GM23248 (cell line): Measurements from ENCODE around the gene HASPIN. TPM values are rescaled to one million over a fixed set of nuclear protein-coding genes. Genes with fewer than 3 reads are reported as not detected.
"Not testable (repeated sequence)": the region's sequence is repeated elsewhere in the genome, so short reads cannot be mapped to it uniquely, and the experiment has no call there.

ENCODE experiments used
- DNase-seq: peaks from one replicate; pipeline ENCODE4 v3.0.0-alpha.2; 2015
- H2AFZ ChIP-seq: fragments of 200-600 bp; sonication (generic); 2 replicates; pipeline ENCODE4 v1.6.1; 2016; ENCODE audit warnings: antibody characterized with exemption
- H3F3A ChIP-seq: fragments of 200-600 bp; sonication (generic); 2 replicates; pipeline ENCODE4 v1.6.1; 2016; ENCODE audit warnings: mild to moderate bottlenecking, antibody characterized with exemption, mixed run types; ENCODE audit not compliant: insufficient read depth
- H3K27ac ChIP-seq: fragments of 200-600 bp; sonication (generic); 2 replicates; pipeline ENCODE4 v1.5.1; 2016; ENCODE audit warnings: mild to moderate bottlenecking
- H3K27me3 ChIP-seq: fragments of 200-600 bp; sonication (generic); replicated peaks from 2 replicates; pipeline ENCODE4 v1.6.1; 2016; ENCODE audit warnings: mild to moderate bottlenecking; ENCODE audit not compliant: insufficient read depth
- H3K36me3 ChIP-seq: fragments of 200-600 bp; sonication (generic); 2 replicates; pipeline ENCODE4 v1.6.1; 2016; ENCODE audit warnings: low read depth, mild to moderate bottlenecking
- H3K4me1 ChIP-seq: fragments of 200-600 bp; sonication (generic); 2 replicates; pipeline ENCODE4 v1.6.1; 2016; ENCODE audit warnings: mild to moderate bottlenecking; ENCODE audit not compliant: insufficient read depth
- H3K4me2 ChIP-seq: fragments of 200-600 bp; sonication (generic); one replicate; pipeline ENCODE4 v1.6.1; 2016; ENCODE audit warnings: mild to moderate bottlenecking; ENCODE audit not compliant: unreplicated experiment
- H3K4me3 ChIP-seq: fragments of 200-600 bp; sonication (generic); 2 replicates; pipeline ENCODE4 v1.5.1; 2016; ENCODE audit warnings: mild to moderate bottlenecking
- H3K79me2 ChIP-seq: fragments of 200-600 bp; sonication (generic); 2 replicates; pipeline ENCODE4 v1.6.1; 2016; ENCODE audit warnings: mild to moderate bottlenecking; ENCODE audit not compliant: insufficient read depth
- H3K9ac ChIP-seq: fragments of 200-600 bp; sonication (generic); 2 replicates; pipeline ENCODE4 v1.6.1; 2016; ENCODE audit warnings: mild to moderate bottlenecking
- H3K9me2 ChIP-seq: fragments of 200-600 bp; sonication (generic); 2 replicates; pipeline ENCODE4 v1.6.1; 2016; ENCODE audit warnings: mixed run types, mild to moderate bottlenecking, moderate library complexity; ENCODE audit not compliant: insufficient read depth
- H3K9me3 ChIP-seq: fragments of 200-600 bp; sonication (generic); one replicate; pipeline ENCODE4 v1.6.1; 2017; ENCODE audit warnings: low read depth
- H4K20me1 ChIP-seq: fragments of 200-600 bp; sonication (generic); 2 replicates; pipeline ENCODE4 v1.6.0; 2016; ENCODE audit not compliant: insufficient read depth
- EZH2 ChIP-seq: fragments of 200-600 bp; sonication (generic); IDR thresholded peaks from 2 replicates; pipeline ENCODE4 v1.6.1; 2018; ENCODE audit warnings: antibody characterized with exemption, mild to moderate bottlenecking; ENCODE audit not compliant: insufficient read depth, poor library complexity, severe bottlenecking
- EZH2phosphoT487 ChIP-seq: fragments of 200-600 bp; sonication (generic); IDR thresholded peaks from 2 replicates; pipeline ENCODE4 v1.6.1; 2018; ENCODE audit warnings: antibody characterized with exemption, moderate library complexity, mild to moderate bottlenecking, low read depth; ENCODE audit not compliant: insufficient read depth
- WGBS, 2 experiments: methylation state at CpG; one replicate each; pipeline ENCODE4 v1.1.6; 2015 to 2017; ENCODE audit warnings: low lambda C conversion rate in 2 of 2, low coverage in 1 of 2; ENCODE audit errors: missing lambda C conversion rate in 2 of 2; 5-methylcytosine and 5-hydroxymethylcytosine counted together
- in situ Hi-C: fragments of 300-500 bp; cut with MboI; formaldehyde crosslinking; loops from 2 replicates; pipeline ENCODE4 v1.15.0; 2020
- polyA plus RNA-seq: library from polyadenylated mRNA; unstranded; fragments of >200 nt; fragmentation: Nextera tagmentation; extraction: Ambion mirVana; gene quantifications from 2 replicates; pipeline ENCODE4 v1.2.1, GENCODE V29; 2016
- total RNA-seq: library from RNA; depleted of rRNA; stranded (reverse); fragments of >200 nt; shearing (Covaris generic); gene quantifications from 2 replicates; pipeline ENCODE4 v1.2.3, GENCODE V29; 2014

The HASPIN gene
- total and polyA plus RNA-seq, 2 experiments from 2014 or later: 1.4 to 1.9 TPM

DNA sequence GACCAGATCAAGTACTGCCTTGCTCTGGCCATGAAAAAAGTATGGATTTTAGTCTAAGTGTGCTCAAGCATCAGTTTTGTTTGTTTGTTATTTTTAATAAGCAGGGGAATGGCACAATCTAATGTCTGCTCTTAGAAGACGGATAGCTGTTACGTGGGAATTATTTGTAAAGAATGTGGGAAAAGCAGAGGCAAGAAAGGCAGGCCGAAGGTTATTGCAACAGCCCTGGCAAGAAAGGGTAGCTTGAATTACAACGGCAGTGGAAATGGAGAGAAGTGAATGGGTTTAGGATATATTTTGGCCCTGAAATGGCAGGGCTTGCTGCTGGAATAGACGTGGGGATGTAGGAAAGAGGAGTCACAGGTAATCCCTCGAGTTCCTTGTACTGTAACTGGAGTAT is 987 bp upstream of the HASPIN start:
- Histone ChIP-seq H3K4me2 (peak overlapping the region; percentile 91), H3K79me2 (peaks cover 68% of the 10 kb centered on the region), H3K27ac (peak overlapping the region; percentile 65), H3K27me3 (no peaks in the 10 kb centered on the region), H2AFZ (peak overlapping the region; percentile 88), H3K4me3 (peak overlapping the region; percentile 91), H4K20me1 (no peaks in the 10 kb centered on the region), H3K9me3 (no peaks in the 10 kb centered on the region), H3K4me1 (peaks cover 30% of the 10 kb centered on the region), H3K9ac (peak overlapping the region; percentile 90), H3F3A (peaks cover 19% of the 10 kb centered on the region; the same call in 1 of the 2 replicates), H3K9me2 (no peaks in the 10 kb centered on the region), H3K36me3 (peaks cover 12% of the 10 kb centered on the region; the same call in 1 of the 2 replicates)
- WGBS, 2 experiments: 20 to 26% methylated on average over 6 of the region's 6 CpGs
- in situ Hi-C loops: no loop called here
- TF ChIP-seq EZH2phosphoT487: no peak
- TF ChIP-seq EZH2: no peak
- peak; percentile 41 for DNase-seq

DNA sequence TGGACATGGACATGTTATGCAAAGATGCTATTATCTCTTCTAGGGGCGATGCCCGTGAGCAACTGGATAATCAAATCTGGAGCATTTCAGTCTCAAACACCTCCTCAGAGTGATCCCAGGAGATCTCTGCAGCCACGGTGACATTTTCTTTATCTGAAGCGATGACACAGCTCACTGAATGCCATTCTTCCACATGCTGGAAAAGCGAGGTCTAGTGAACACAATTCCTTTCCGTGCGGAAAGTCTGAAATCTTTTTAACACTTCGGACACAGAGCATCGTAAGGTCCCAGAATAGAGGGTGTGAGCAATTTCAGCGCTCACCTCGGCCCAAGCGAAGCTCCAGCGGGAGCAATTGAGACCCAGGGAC is 531 bp upstream of the HASPIN start:
- H2AFZ ChIP-seq: peak overlapping the region; percentile 88
- in situ Hi-C loops: no loop called here
- TF ChIP-seq EZH2: no peak
- no peak for TF ChIP-seq EZH2phosphoT487
- H3K9ac ChIP-seq: peak overlapping the region; percentile 90
- WGBS, 2 experiments: 4 to 5% methylated on average over 13 of the region's 13 CpGs
- no peaks in the 10 kb centered on the region for H4K20me1 ChIP-seq
- no peaks in the 10 kb centered on the region for H3K9me2 ChIP-seq
- no peaks in the 10 kb centered on the region for H3K27me3 ChIP-seq
- peak overlapping the region; percentile 65 for H3K27ac ChIP-seq
- H3K4me1 ChIP-seq: peaks cover 30% of the 10 kb centered on the region
- peaks cover 66% of the 10 kb centered on the region for H3K79me2 ChIP-seq
- peak overlapping the region; percentile 91 for H3K4me2 ChIP-seq
- no peaks in the 10 kb centered on the region for H3K9me3 ChIP-seq
- H3K36me3 ChIP-seq: peaks cover 7% of the 10 kb centered on the region; the same call in 1 of the 2 replicates
- peaks cover 19% of the 10 kb centered on the region; the same call in 1 of the 2 replicates for H3F3A ChIP-seq
- DNase-seq: no peak
- peak overlapping the region; percentile 91 for H3K4me3 ChIP-seq

DNA sequence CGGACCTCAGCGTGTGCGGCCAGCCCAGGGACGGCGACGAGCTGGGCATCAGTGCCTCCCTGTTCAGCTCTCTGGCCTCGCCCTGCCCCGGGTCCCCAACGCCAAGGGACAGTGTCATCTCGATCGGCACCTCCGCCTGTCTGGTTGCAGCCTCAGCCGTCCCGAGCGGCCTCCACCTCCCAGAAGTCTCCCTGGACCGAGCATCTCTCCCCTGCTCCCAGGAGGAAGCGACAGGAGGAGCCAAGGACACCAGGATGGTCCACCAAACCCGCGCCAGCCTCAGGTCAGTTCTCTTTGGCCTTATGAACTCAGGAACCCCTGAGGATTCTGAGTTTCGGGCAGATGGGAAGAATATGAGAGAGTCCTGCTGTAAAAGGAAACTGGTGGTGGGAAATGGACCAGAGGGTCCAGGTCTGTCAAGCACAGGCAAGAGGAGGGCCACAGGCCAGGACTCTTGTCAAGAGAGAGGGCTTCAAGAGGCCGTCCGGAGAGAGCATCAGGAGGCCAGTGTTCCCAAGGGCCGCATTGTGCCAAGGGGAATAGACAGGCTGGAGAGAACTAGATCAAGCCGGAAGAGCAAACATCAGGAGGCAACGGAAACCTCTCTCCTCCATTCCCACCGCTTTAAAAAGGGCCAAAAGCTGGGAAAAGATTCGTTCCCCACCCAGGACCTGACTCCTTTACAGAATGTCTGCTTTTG is 825 bp downstream of the HASPIN start:
- TF ChIP-seq EZH2phosphoT487 (no peak), EZH2 (no peak)
- Histone ChIP-seq H3K36me3 (no peaks in the 10 kb centered on the region), H3K27ac (no peak overlapping the region), H3K27me3 (no peaks in the 10 kb centered on the region), H3K9me2 (no peaks in the 10 kb centered on the region), H4K20me1 (no peaks in the 10 kb centered on the region), H2AFZ (peak overlapping the region; percentile 88), H3K4me1 (peaks cover 22% of the 10 kb centered on the region), H3K4me2 (peak overlapping the region; percentile 96), H3F3A (peaks cover 15% of the 10 kb centered on the region; the same call in 1 of the 2 replicates), H3K9ac (peak overlapping the region; percentile 90), H3K9me3 (no peaks in the 10 kb centered on the region), H3K4me3 (peak overlapping the region; percentile 91), H3K79me2 (peaks cover 59% of the 10 kb centered on the region)
- peak; percentile 27 for DNase-seq
- in situ Hi-C loops: no loop called here
- WGBS, 2 experiments: 13 to 14% methylated on average over 23 to 27 of the region's 27 CpGs

DNA sequence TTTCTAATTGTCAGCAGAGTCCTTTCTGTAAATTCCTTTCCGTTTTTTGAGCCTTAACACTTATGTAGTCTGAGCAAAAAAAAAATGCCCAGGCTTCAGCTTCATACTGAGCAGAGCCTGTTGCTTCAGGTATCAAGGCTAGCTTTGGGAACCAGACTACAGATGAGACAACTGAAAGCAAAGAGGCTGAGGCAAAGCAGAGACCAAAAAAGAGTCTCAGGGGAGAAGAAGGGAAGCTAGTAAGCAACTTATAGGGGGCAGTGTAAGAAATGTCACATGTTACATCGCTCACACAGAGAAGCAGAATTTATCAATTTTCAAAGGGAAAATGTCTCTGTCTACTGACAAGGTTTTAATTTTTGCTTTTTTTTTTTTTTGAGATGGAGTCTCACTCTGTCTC is 3.3 kb downstream of the HASPIN start:
- Histone ChIP-seq H3K4me3 (no peak overlapping the region), H3K4me2 (no peak overlapping the region), H3K27me3 (no peaks in the 10 kb centered on the region), H3K79me2 (peaks cover 51% of the 10 kb centered on the region), H3K9ac (no peak overlapping the region), H2AFZ (no peak overlapping the region), H3F3A (peaks cover 4% of the 10 kb centered on the region; the same call in 1 of the 2 replicates), H3K4me1 (peaks cover 6% of the 10 kb centered on the region), H3K36me3 (no peaks in the 10 kb centered on the region), H4K20me1 (no peaks in the 10 kb centered on the region), H3K9me2 (no peaks in the 10 kb centered on the region), H3K9me3 (no peaks in the 10 kb centered on the region), H3K27ac (no peak overlapping the region)
- WGBS, 2 experiments: 71 to 75% methylated on average over 2 of the region's 2 CpGs
- TF ChIP-seq EZH2 (no peak), EZH2phosphoT487 (no peak)
- DNase-seq: no peak
- in situ Hi-C loops: no loop called here

DNA sequence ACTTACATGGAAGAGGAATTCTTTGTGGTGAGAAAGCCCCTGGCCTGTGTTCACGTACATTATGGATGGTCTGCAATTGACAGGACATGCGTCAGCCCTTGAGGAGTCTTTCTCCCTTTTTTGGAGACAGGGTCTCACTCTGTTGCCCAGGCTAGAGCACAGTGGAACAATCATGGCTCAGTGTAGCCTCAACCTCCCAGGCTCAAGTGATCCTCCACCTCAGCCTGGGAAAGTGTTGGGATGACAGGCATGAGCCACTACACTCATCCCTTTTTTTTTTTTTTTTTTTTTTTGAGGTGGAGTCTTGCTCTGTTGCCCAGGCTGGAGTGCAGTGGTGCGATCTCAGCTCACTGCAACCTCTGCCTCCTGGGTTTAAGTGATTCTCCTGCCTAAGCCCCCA is 4.4 kb downstream of the HASPIN start:
- DNase-seq, H3K9me3 ChIP-seq, H4K20me1 ChIP-seq, H3K4me3 ChIP-seq, H3K9me2 ChIP-seq, H3K4me2 ChIP-seq, H3K36me3 ChIP-seq, H3F3A ChIP-seq, H3K27ac ChIP-seq, H2AFZ ChIP-seq, H3K27me3 ChIP-seq, in situ Hi-C loops, H3K9ac ChIP-seq, H3K4me1 ChIP-seq: not testable (repeated sequence)
- 92 to 96% methylated on average over 3 of the region's 3 CpGs for WGBS, 2 experiments
- H3K79me2 ChIP-seq: peaks cover 40% of the 10 kb centered on the region
